ENCODE data around the gene TRIM17.

Gene TRIM17

DNA sequence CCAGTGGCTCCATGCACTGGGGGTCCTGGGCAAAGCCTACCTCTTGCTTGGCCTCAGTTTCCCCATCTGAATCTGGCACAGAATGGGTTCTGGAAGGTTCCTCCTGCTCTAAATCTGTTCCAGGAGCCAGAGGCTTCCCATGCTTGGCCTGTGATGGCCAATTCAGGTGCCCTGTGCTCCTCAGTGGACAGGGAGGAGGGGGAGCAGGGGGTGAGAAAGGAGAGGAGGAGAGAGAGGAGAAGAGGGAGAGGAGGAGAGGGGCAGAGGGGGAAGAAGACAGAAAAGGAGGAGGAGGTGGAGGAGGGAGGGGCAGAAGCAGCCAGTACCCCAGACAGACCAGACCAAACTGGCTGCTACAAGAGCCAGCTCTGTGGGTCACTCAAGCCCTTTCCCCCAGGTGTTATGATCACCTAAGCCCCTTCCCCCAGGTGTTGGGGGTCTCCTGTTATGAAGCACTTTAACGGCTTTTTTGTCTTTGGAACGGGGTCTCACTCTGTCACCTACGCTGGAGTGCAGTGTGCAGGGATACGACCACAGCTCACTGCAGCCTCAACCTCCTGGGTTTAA is 53.7 kb downstream of the TRIM17 start:
- no peak overlapping the region for H3K4me3 ChIP-seq (ENCODE audit: low read depth, low read length)
- DNase-seq (ENCODE audit: low read depth) = no peak
- TF ChIP-seq, protein P1, sequence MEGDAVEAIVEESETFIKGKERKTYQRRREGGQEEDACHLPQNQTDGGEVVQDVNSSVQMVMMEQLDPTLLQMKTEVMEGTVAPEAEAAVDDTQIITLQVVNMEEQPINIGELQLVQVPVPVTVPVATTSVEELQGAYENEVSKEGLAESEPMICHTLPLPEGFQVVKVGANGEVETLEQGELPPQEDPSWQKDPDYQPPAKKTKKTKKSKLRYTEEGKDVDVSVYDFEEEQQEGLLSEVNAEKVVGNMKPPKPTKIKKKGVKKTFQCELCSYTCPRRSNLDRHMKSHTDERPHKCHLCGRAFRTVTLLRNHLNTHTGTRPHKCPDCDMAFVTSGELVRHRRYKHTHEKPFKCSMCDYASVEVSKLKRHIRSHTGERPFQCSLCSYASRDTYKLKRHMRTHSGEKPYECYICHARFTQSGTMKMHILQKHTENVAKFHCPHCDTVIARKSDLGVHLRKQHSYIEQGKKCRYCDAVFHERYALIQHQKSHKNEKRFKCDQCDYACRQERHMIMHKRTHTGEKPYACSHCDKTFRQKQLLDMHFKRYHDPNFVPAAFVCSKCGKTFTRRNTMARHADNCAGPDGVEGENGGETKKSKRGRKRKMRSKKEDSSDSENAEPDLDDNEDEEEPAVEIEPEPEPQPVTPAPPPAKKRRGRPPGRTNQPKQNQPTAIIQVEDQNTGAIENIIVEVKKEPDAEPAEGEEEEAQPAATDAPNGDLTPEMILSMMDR (IDR thresholded peaks at IDR 0.05; ENCODE audit: low read depth, low read length, missing control alignments) = no peak

DNA sequence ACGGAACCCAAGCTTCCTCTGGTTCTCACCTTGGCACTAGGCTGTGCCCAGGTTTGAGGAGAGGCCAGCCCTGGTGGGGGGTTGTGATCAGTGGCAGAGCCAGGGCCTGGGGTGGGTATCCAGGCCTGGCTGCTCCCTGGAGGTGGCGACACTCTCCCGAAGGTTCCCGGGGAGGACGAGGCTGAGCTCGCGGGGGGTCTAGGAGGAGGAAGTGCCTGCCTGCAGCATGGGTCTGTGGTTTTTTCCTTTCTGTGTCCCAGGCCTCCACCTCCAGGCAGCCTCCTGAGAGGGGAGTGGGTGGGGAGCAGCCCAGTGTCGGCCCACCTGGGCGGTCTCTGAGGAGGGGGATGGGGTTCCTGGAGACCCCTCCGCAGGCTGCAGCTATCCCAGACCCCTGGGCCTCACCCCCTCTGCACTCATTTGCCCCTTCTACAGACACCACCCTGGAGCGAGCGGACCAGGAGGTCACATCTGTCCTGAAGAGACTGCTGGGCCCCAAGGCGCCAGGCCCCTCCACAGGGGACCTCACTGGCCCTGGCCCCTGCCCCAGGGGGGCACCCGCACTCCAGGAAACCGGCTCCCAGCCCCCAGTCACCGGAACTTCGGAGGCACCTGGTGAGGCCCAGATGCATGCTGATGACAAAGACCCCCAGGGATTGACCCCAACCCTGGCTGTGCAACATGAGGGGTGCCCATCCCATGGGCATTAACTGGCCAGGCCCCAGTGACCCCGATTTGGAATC is 54.3 kb downstream of the TRIM17 start:
- no peak for DNase-seq (ENCODE audit: low read depth)
- H3K4me3 ChIP-seq (ENCODE audit: low read depth, low read length) = no peak overlapping the region
- TF ChIP-seq, protein P1 (IDR thresholded peaks at IDR 0.05; ENCODE audit: low read depth, low read length, missing control alignments) = no peak

DNA sequence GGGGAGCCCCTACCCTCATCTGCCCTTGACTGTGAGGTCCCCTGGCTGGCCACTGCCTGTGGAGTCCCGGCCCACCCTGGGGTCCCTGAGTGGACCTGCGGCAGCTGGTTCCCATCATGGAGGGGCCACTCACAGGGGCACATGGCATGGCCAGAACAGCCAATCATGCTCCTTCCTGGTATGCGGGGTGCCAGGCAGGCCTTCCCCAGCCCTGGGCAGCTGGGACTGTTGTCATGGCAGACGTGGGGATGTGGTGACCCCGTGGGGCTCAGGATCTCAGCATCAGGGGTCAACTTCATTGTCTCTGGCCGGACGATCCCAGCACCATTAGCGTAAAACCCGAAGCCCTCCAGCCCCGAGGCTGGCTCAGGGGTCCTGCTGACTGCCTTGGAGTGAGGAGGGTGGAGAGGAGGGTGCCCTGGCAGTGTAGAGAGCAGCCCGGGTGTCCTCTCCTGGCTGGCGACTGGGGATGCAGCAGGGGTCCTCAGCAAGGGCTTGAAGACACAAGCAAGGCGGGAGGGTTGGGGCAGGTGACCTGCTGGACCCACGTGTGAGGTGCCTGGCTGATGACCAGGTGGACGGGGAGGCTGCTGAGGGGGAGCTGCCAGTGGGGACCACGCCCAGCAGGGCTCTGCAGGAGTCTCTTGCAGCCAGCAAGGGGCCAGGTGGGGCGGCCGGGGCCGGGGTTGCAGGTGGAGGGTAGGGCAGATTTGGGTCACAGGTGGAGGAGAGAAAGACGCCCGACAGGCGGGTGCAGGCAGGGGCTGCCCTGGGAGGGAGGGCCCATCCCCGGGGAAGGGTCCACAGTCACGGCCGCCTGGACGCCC is 55.1 kb downstream of the TRIM17 start:
- TF ChIP-seq, protein P1 (IDR thresholded peaks at IDR 0.05; ENCODE audit: low read depth, low read length, missing control alignments) = no peak
- no peak for DNase-seq (ENCODE audit: low read depth)
- no peak overlapping the region for H3K4me3 ChIP-seq (ENCODE audit: low read depth, low read length)

DNA sequence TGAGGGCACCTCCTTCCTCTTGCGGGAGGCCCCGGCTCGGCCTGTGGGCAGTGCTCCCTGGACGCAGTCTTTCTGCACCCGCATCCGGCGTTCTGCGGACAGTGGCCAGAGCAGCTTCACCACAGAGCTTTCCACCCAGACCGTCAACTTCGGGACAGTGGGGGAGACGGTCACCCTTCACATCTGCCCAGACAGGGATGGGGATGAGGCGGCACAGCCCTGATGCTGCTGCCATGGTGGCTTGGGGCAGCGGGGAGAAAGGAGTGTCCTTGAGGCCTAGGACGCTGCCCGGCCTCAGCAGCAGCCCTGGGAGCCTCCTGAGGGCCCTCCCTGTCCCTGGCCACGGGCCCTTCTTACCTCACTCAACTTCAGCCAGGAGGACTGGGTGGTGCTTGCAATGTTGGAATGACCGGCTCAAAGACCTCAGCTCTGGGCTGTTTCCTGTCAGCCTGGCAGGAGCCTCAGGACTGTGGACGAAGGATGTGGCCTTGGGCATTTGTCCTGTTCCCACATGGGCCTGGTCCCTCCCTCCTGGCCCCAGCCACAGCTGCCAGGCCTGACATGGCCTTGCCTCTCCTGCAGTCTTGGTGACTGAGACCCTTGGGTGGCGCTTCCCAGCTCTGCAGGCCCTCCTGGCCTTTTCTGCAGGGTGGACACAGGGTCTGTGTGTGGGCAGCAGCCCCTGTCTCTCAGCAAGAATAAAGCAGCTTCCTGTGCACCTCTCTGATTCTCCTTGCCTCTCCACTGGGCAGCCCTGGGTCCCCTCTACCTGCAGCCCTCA is 55.9 kb downstream of the TRIM17 start:
- TF ChIP-seq, protein P1 (IDR thresholded peaks at IDR 0.05; ENCODE audit: low read depth, low read length, missing control alignments) = no peak
- DNase-seq (ENCODE audit: low read depth) = no peak
- H3K4me3 ChIP-seq (ENCODE audit: low read depth, low read length) = no peak overlapping the region

DNA sequence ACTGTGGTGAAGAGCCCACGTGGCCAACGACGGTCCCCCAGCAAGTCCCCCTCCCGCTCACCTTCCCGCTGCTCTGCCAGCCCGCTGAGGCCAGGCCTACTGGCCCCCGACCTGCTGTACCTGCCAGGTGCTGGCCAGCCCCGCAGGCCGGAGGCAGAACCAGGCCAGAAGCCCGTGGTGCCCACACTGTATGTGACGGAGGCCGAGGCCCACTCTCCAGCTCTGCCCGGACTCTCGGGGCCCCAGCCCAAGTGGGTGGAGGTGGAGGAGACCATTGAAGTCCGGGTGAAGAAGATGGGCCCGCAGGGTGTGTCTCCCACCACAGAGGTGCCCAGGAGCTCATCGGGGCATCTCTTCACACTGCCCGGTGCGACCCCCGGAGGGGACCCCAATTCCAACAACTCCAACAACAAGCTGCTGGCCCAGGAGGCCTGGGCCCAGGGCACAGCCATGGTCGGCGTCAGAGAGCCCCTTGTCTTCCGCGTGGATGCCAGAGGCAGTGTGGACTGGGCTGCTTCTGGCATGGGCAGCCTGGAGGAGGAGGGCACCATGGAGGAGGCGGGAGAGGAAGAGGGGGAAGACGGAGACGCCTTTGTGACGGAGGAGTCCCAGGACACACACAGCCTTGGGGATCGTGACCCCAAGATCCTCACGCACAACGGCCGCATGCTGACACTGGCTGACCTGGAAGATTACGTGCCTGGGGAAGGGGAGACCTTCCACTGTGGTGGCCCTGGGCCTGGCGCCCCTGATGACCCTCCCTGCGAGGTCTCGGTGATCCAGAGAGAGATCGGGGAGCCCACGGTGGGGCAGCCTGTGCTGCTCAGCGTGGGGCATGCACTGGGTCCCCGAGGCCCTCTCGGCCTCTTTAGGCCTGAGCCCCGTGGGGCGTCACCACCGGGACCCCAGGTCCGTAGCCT is 56.8 kb downstream of the TRIM17 start:
- TF ChIP-seq, protein P1 (IDR thresholded peaks at IDR 0.05; ENCODE audit: low read depth, low read length, missing control alignments) = no peak
- H3K4me3 ChIP-seq (ENCODE audit: low read depth, low read length) = no peak overlapping the region
- no peak for DNase-seq (ENCODE audit: low read depth)

Data from GM12864 (cell line).